Heart left ventricle (tissue), 13 donors: ENCODE results near the gene SIN3A.

ENCODE experiments used
- CTCF ChIP-seq, 12 donors: fragments of 200-600 bp; sonication (generic) in 4 of 12; IDR thresholded peaks; one replicate each; pipeline versions ENCODE4 v1.5.0 to v1.8.0; 2018 to 2022; ENCODE audit warnings: antibody characterized with exemption in 12 of 12, mild to moderate bottlenecking in 5 of 12
- POLR2A ChIP-seq, 2 donors: fragments of 450-650 bp; IDR thresholded peaks; one replicate each; pipeline ENCODE4 v1.6.1; 2017; ENCODE audit warnings: antibody characterized with exemption in 2 of 2, mild to moderate bottlenecking in 2 of 2, moderate library complexity in 2 of 2
- donor health status: ischemic (EF 13 %, LVEDD 7.1; RV severe dilation, severe dysfunction).
- donor health status: DM: no; HTN: yes; CAD: no.
- donor health status: DM: no; HTN: no; CAD: no.
- donor health status: ischemic (EF 25% LVEDD 6.9; RV normal size, moderate dysfunction).
- donor health status: ischemic (EF 25% LVEDD 5.7; RV mildly dilated, moderate dysfunction).
- donor health status: ischemic (EF 35%, LVEDD 5.7; RV mildly dilated, moderate dysfunction).
- donor health status: nonischemic (EF 11% LVEDD 7.7; RV severe dilation, severe dysfunction).
- donor health status: DM: yes; HTN: yes; CAD: no.
- donor health status: PGD.
- donor health status: ischemic (EF 29% LVEDD 5.4; RV normal size, mild dysfunction).
- donor health status: nonischemic (EF 23%, LVEDD 6.1; RV moderate dilation, normal function).

GRCh38 chr15:75437721-75438120 lies 13.8 kb downstream of the SIN3A start:
- TF ChIP-seq CTCF (IDR thresholded peaks at IDR 0.05) (no peak), POLR2A (IDR thresholded peaks at IDR 0.05) (no peak)
